Lower leg skin (tissue), 3 donors: ENCODE measurements around the gene FOSB.

Source experiments
- POLR2A ChIP-seq, 2 donors: fragments of 450-650 bp; IDR thresholded peaks; one replicate each; pipeline ENCODE4 v1.6.1; 2016 to 2017; ENCODE audit warnings: antibody characterized with exemption in 2 of 2, mild to moderate bottlenecking in 1 of 2, moderate library complexity in 1 of 2
- TF ChIP-seq, protein P1 (sequence below), 3 donors: fragments of 450-650 bp; IDR thresholded peaks; one replicate each; pipeline ENCODE4 v1.5.1; 2016; ENCODE audit warnings: antibody characterized with exemption in 3 of 3, mild to moderate bottlenecking in 3 of 3, moderate library complexity in 2 of 3

DNA sequence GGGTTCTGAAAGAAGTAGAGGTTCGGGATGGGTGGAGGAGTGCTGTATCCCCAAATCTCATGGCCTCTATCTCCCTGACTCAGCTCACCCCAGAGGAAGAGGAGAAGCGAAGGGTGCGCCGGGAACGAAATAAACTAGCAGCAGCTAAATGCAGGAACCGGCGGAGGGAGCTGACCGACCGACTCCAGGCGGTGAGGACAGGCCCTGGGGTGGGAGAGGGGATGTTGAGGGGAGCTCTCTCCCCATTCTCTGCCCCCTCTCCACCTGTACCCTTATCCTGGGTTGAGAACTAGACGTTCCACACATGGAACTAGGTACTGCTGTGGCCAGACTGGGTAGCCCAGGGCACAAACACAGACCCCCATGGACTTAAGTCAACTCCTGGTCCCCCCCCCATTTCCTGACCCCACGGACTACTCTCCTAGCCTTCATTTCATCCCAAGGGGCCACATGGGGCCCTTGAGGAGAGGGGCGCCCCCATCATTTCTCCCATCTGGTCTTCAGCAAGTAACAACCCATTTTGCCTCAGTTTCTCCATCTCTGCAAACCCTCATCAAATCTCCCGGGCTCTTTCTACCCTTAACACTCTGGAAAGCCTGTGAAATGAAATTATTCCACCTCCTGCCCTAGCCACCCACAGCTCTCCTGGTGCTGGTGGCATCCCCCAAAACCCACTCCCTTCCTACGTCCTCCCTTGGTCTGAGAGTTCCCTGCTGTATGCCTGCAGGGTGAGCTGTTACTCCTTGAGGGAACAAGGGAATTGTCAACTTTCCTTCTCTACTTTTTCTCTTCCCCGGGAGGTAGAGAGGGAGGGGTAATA lies 3.5 kb downstream of the FOSB start:
- TF ChIP-seq, protein P1, sequence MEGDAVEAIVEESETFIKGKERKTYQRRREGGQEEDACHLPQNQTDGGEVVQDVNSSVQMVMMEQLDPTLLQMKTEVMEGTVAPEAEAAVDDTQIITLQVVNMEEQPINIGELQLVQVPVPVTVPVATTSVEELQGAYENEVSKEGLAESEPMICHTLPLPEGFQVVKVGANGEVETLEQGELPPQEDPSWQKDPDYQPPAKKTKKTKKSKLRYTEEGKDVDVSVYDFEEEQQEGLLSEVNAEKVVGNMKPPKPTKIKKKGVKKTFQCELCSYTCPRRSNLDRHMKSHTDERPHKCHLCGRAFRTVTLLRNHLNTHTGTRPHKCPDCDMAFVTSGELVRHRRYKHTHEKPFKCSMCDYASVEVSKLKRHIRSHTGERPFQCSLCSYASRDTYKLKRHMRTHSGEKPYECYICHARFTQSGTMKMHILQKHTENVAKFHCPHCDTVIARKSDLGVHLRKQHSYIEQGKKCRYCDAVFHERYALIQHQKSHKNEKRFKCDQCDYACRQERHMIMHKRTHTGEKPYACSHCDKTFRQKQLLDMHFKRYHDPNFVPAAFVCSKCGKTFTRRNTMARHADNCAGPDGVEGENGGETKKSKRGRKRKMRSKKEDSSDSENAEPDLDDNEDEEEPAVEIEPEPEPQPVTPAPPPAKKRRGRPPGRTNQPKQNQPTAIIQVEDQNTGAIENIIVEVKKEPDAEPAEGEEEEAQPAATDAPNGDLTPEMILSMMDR (IDR thresholded peaks at IDR 0.05): no peak
- TF ChIP-seq POLR2A (IDR thresholded peaks at IDR 0.05): no peak
